Measurements from ENCODE around the gene TSPAN13. TPM values are rescaled to one million over a fixed set of nuclear protein-coding genes. Genes with fewer than 3 reads are reported as not detected.

The TSPAN13 gene
- total RNA-seq, 6 experiments from 2014 or later, result 19.5 to 60.9 (median 23.4) TPM

- no peak for TF ChIP-seq CTCF (IDR thresholded peaks at IDR 0.05)
- Mint-ChIP-seq H3K9me3 (no peaks in the 10 kb centered on the region), H3K27me3 (ENCODE audit: insufficient read depth) (no peaks in the 10 kb centered on the region), H3K4me1 (ENCODE audit: low read depth) (no peaks in the 10 kb centered on the region), H3K36me3 (ENCODE audit: low read depth) (no peaks in the 10 kb centered on the region), H3K4me3 (no peak overlapping the region), H3K27ac (no peak overlapping the region)
- DNase-seq, result no peak
Measured at GRCh38 chr7:16785321-16785720, 31.8 kb downstream of the TSPAN13 start.

GRCh38 chr7:16785846-16786245 lies 32.3 kb downstream of the TSPAN13 start:
- Mint-ChIP-seq H3K36me3 (ENCODE audit: low read depth) (no peaks in the 10 kb centered on the region), H3K27ac (no peak overlapping the region), H3K27me3 (ENCODE audit: insufficient read depth) (no peaks in the 10 kb centered on the region), H3K4me3 (no peak overlapping the region), H3K9me3 (no peaks in the 10 kb centered on the region), H3K4me1 (ENCODE audit: low read depth) (no peaks in the 10 kb centered on the region)
- TF ChIP-seq CTCF (IDR thresholded peaks at IDR 0.05), result no peak
- DNase-seq, result no peak

- no peaks in the 10 kb centered on the region for H3K9me3 Mint-ChIP-seq
- H3K4me3 Mint-ChIP-seq, result no peak overlapping the region
- no peak for TF ChIP-seq CTCF (IDR thresholded peaks at IDR 0.05)
- H3K4me1 Mint-ChIP-seq (ENCODE audit: low read depth), result no peaks in the 10 kb centered on the region
- no peak overlapping the region for H3K27ac Mint-ChIP-seq
- no peaks in the 10 kb centered on the region for H3K36me3 Mint-ChIP-seq (ENCODE audit: low read depth)
- DNase-seq, result no peak
- H3K27me3 Mint-ChIP-seq (ENCODE audit: insufficient read depth), result no peaks in the 10 kb centered on the region
Measured at GRCh38 chr7:16786257-16786656, 32.7 kb downstream of the TSPAN13 start.

- Mint-ChIP-seq H3K36me3 (ENCODE audit: low read depth) (no peaks in the 10 kb centered on the region), H3K9me3 (no peaks in the 10 kb centered on the region), H3K4me3 (no peak overlapping the region), H3K27me3 (ENCODE audit: insufficient read depth) (no peaks in the 10 kb centered on the region), H3K27ac (no peak overlapping the region), H3K4me1 (ENCODE audit: low read depth) (no peaks in the 10 kb centered on the region)
- DNase-seq, result no peak
- TF ChIP-seq CTCF (IDR thresholded peaks at IDR 0.05), result no peak
Measured at GRCh38 chr7:16787127-16787526, 33.6 kb downstream of the TSPAN13 start.

GRCh38 chr7:16791071-16791470 lies 37.5 kb downstream of the TSPAN13 start:
- Mint-ChIP-seq H3K27me3 (ENCODE audit: insufficient read depth) (no peaks in the 10 kb centered on the region), H3K4me3 (no peak overlapping the region), H3K36me3 (ENCODE audit: low read depth) (no peaks in the 10 kb centered on the region), H3K4me1 (ENCODE audit: low read depth) (no peaks in the 10 kb centered on the region), H3K9me3 (no peaks in the 10 kb centered on the region), H3K27ac (no peak overlapping the region)
- no peak for DNase-seq
- no peak for TF ChIP-seq CTCF (IDR thresholded peaks at IDR 0.05)

All from HFFc6 (cell line).